ENCODE results near the gene DISP2. TPM values are rescaled to one million over a fixed set of nuclear protein-coding genes. Genes with fewer than 3 reads are reported as not detected.

DISP2 gene
- total and polyA plus RNA-seq, 2 of the 8 experiments (the other 6 are each of a cell fraction or from before 2014, with no cell fraction given) = 0.45 to 1.2 TPM

DNA sequence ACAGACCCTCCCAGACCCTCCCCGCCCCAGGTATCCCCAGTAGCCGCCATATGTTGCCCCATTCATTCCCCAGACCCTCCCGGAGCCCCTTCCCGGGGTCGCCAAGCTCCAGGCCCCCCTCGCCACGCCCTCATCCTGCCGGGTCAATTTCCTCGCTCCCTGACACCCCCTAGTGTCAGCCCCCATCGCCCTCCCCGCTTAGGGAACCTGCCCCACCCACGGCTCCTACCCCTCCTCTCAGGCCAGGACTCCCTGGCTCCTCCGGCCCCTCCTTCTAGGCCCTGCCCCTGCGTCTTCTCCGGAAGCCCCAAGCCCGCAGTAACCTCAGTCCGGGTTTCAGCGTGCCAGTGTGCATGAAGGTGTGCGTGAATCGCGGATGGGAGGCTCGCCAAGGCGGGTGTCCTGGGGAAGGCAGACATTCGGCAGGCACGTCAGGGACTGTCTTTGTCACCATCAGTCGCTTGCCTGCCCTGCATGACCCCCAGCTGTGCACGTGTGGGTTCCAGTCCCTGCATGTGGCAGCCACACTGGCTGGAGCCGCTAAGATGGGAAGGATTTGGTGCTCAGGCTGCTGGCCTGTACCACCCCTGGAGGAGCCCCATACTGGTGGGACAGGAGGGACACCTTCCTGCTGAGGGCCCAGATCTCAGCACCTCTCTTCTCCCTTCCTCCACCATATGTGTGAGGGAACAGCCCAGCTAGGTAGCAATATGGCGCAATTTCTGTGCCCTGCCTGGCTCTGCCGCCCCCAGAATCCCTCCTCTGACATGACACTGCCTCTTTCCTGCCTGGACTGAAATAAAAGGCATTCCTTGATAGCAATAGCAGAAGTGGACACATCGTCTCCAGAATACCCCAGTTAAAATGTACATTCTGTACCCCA lies 693 bp downstream of the DISP2 start (continued):
- 0 out of 4 replicates have a peak, but pooled peaks of 1 of the 2 experiments have one; percentile 9 for TF ChIP-seq HDAC2 (IDR thresholded peaks at IDR 0.05; ENCODE audit: borderline replicate concordance in 1 of 2, low read depth in 2 of 2, low read length in 2 of 2)
- TF ChIP-seq USF2 (IDR thresholded peaks at IDR 0.05; ENCODE audit: low read length) = no peak
- TF ChIP-seq SIRT6 (IDR thresholded peaks at IDR 0.05; ENCODE audit: low read length) = no peak
- no peak for TF ChIP-seq CREB1 (IDR thresholded peaks at IDR 0.05)
- TF ChIP-seq CEBPB (IDR thresholded peaks at IDR 0.05; ENCODE audit: low read depth, low read length) = 0 out of 2 replicates have a peak, but pooled peaks have one; percentile 9
- no peak for TF ChIP-seq HDAC6 (IDR thresholded peaks at IDR 0.05; ENCODE audit: low read depth, low read length)

Data from H1 (cell line).